ENCODE measurements around the gene GALK2.
"Not testable (repeated sequence)": the region's sequence is repeated elsewhere in the genome, so short reads cannot be mapped to it uniquely, and the experiment has no call there.

Gene GALK2

DNA sequence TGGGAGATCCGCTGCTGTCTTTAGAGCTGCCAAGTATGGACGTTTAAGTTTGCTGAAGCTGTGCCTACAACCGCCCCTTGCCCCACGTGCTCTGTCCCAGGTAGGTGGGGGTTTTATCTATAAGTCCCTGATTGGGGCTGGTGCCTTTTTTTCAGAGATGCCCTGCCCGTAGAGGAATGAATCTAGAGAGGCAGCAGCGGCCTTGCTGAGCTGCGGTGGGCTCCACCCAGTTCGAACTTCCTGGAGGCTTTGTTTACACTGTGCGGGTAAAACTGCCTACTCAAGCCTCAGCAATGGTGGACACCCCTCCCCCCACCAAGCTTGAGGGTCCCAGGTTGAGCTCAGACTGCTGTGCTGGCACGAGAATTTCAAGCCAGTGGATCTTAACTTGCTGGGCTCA, 169.6 kb downstream of the GALK2 start:
- Histone ChIP-seq H3K4me1 (ENCODE audit: control insufficient read depth, insufficient read depth, low read length, poor library complexity, severe bottlenecking) (peaks cover 5% of the 10 kb centered on the region), H3K9me3 (ENCODE audit: control insufficient read depth, low read length) (no peaks in the 10 kb centered on the region), H3K4me3 (ENCODE audit: extremely low read depth, insufficient read depth, low read length, poor library complexity, severe bottlenecking) (no peak overlapping the region), H3K36me3 (ENCODE audit: control insufficient read depth, insufficient read depth, low read length) (no peaks in the 10 kb centered on the region), H3K27ac (ENCODE audit: low read depth, low read length, severe bottlenecking) (no peak overlapping the region)
- whole genome bisulfite sequencing, 2 experiments (ENCODE audit: insufficient coverage in 2 of 2), result 66 to 67% methylated on average over 7 to 8 of the region's 10 CpGs

DNA sequence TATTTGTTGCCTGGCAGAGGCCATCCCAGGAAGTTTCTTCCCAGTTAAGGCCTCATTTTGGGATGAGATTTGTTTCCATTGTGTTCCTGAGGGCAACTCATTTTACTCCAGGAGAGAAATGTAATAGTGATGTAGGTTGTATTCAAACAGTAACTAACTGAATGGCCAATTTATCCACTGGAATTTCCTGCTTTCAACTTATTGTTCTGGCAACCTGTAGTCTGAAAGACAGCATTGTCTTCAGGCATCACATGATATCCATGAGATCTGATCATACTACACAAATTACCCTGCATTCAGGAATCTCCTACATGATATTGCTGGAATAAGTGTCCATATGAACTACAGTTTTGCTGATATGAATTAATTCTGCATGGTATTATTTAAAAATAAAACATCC, 173.5 kb downstream of the GALK2 start:
- Histone ChIP-seq H3K36me3 (ENCODE audit: control insufficient read depth, insufficient read depth, low read length) (no peaks in the 10 kb centered on the region), H3K27ac (ENCODE audit: low read depth, low read length, severe bottlenecking) (no peak overlapping the region), H3K4me1 (ENCODE audit: control insufficient read depth, insufficient read depth, low read length, poor library complexity, severe bottlenecking) (peaks cover 5% of the 10 kb centered on the region), H3K9me3 (ENCODE audit: control insufficient read depth, low read length) (no peaks in the 10 kb centered on the region), H3K4me3 (ENCODE audit: extremely low read depth, insufficient read depth, low read length, poor library complexity, severe bottlenecking) (no peak overlapping the region)

DNA sequence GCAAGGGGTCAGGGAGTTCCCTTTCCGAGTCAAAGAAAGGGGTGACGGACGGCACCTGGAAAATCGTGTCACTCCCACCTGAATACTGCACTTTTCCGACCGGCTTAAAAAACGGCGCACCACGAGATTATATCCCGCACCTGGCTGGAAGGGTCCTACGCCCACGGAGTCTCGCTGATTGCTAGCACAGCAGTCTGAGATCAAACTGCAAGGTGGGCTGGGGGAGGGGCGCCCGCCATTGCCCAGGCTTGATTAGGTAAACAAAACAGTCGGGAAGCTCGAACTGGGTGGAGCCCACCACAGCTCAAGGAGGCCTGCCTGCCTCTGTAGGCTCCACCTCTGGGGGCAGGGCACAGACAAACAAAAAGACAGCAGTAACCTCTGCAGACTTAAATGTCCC, 184.4 kb downstream of the GALK2 start:
- not testable (repeated sequence) for H3K27ac ChIP-seq (ENCODE audit: low read depth, low read length, severe bottlenecking); H3K4me3 ChIP-seq (ENCODE audit: extremely low read depth, insufficient read depth, low read length, poor library complexity, severe bottlenecking); H3K9me3 ChIP-seq (ENCODE audit: control insufficient read depth, low read length); H3K4me1 ChIP-seq (ENCODE audit: control insufficient read depth, insufficient read depth, low read length, poor library complexity, severe bottlenecking); H3K36me3 ChIP-seq (ENCODE audit: control insufficient read depth, insufficient read depth, low read length)
- WGBS, 2 experiments (ENCODE audit: insufficient coverage in 2 of 2), result 86% methylated on average over 10 of the region's 17 CpGs; no CpG with 5 or more reads in 1 of the 2 experiments

DNA sequence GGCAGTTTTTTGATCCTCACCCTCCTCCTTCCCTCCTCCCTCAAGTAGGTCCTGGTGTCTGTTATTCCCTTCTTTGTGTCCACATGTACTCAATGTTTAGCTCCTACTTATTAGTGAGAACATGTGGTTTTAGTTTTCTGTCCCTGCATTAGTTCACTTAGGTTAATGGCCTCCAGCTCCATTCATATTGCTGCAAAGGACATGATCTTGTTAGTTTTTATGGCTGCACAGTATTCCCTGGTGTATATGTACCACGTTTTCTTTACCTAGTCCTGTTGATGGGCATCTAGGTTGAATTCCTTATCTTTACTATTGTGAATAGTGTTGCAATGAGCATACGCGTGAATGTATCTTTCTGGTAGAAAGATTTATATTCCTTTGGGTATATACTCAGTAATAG, 191.3 kb downstream of the GALK2 start:
- Histone ChIP-seq H3K36me3 (ENCODE audit: control insufficient read depth, insufficient read depth, low read length) (no peaks in the 10 kb centered on the region), H3K4me1 (ENCODE audit: control insufficient read depth, insufficient read depth, low read length, poor library complexity, severe bottlenecking) (no peaks in the 10 kb centered on the region), H3K4me3 (ENCODE audit: extremely low read depth, insufficient read depth, low read length, poor library complexity, severe bottlenecking) (no peak overlapping the region), H3K27ac (ENCODE audit: low read depth, low read length, severe bottlenecking) (no peak overlapping the region), H3K9me3 (ENCODE audit: control insufficient read depth, low read length) (no peaks in the 10 kb centered on the region)
- 84% methylated on average over 3 of the region's 3 CpGs; no CpG with 5 or more reads in 1 of the 2 experiments for WGBS, 2 experiments (ENCODE audit: insufficient coverage in 2 of 2)

DNA sequence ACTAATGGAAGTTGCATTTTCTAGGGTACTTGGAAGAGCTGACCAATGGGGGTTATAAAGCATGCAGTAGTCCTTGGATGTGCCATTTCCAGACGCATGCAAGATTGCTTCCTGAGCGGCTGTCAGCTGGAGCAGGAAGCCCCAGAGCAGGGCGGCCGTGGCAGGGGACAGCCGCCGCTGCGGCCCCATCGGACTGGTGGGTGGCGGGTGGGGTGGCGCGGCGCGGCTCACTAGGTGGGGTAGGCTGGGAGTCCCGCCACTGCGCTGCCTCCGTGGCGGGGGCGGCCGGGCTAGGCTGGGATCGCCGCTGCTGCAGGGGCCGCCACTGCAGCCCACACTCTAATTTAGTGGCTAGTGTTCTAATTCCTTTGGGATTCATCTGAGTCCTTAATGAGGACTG, 196.4 kb downstream of the GALK2 start:
- H3K36me3 ChIP-seq (ENCODE audit: control insufficient read depth, insufficient read depth, low read length), result no peaks in the 10 kb centered on the region
- WGBS, 2 experiments (ENCODE audit: insufficient coverage in 2 of 2), result 87 to 95% methylated on average over 12 to 14 of the region's 22 CpGs
- H3K9me3 ChIP-seq (ENCODE audit: control insufficient read depth, low read length), result no peaks in the 10 kb centered on the region
- no peak overlapping the region for H3K27ac ChIP-seq (ENCODE audit: low read depth, low read length, severe bottlenecking)
- no peak overlapping the region for H3K4me3 ChIP-seq (ENCODE audit: extremely low read depth, insufficient read depth, low read length, poor library complexity, severe bottlenecking)
- H3K4me1 ChIP-seq (ENCODE audit: control insufficient read depth, insufficient read depth, low read length, poor library complexity, severe bottlenecking), result no peaks in the 10 kb centered on the region

DNA sequence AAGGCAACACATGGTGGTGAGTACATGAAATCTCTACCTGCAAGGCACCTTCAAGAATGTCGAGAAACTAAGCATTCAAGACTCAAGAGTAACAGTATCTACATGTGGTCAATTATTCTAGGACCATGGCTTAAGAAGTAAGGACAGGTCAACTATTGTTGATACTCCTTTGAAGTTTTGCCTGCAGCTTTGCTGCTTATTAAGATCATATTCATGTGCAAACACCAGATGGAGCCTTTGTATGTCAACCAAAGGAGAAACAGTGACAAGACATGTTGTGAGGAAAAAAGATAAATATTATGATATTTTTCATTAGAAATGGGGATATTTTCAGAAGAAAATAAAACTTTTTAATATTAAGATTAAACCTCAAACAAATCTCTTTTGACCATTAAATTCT, 200.7 kb downstream of the GALK2 start:
- H3K36me3 ChIP-seq (ENCODE audit: control insufficient read depth, insufficient read depth, low read length), result no peaks in the 10 kb centered on the region
- H3K4me3 ChIP-seq (ENCODE audit: extremely low read depth, insufficient read depth, low read length, poor library complexity, severe bottlenecking), result no peak overlapping the region
- no peaks in the 10 kb centered on the region for H3K4me1 ChIP-seq (ENCODE audit: control insufficient read depth, insufficient read depth, low read length, poor library complexity, severe bottlenecking)
- WGBS, 2 experiments (ENCODE audit: insufficient coverage in 2 of 2), result 75 to 100% methylated on average over 1 of the region's 1 CpG
- no peak overlapping the region for H3K27ac ChIP-seq (ENCODE audit: low read depth, low read length, severe bottlenecking)
- no peaks in the 10 kb centered on the region for H3K9me3 ChIP-seq (ENCODE audit: control insufficient read depth, low read length)

DNA sequence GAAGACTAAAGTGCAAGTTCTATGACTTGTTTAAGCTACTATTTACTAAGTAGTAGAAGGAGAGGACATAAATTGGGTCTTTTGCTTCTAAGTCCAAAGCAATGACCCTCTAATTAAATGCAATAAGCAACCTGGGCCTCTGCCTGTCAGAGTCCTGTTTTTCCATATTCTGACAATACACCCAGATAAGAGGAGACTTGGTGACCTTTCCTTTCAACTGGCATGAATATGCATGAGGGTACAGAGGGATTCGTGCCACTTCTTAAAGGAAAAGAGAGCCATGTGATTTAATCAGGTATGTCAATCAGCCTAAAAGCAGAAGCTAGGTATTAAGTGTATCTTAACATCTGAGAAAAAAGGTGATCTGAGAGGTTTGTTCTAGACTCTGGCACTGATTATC, 202.3 kb downstream of the GALK2 start:
- Histone ChIP-seq H3K36me3 (ENCODE audit: control insufficient read depth, insufficient read depth, low read length) (no peaks in the 10 kb centered on the region), H3K27ac (ENCODE audit: low read depth, low read length, severe bottlenecking) (no peak overlapping the region), H3K4me1 (ENCODE audit: control insufficient read depth, insufficient read depth, low read length, poor library complexity, severe bottlenecking) (no peaks in the 10 kb centered on the region), H3K4me3 (ENCODE audit: extremely low read depth, insufficient read depth, low read length, poor library complexity, severe bottlenecking) (no peak overlapping the region), H3K9me3 (ENCODE audit: control insufficient read depth, low read length) (no peaks in the 10 kb centered on the region)
- WGBS, 2 experiments (ENCODE audit: insufficient coverage in 2 of 2), result 33% methylated on average over 1 of the region's 1 CpG

DNA sequence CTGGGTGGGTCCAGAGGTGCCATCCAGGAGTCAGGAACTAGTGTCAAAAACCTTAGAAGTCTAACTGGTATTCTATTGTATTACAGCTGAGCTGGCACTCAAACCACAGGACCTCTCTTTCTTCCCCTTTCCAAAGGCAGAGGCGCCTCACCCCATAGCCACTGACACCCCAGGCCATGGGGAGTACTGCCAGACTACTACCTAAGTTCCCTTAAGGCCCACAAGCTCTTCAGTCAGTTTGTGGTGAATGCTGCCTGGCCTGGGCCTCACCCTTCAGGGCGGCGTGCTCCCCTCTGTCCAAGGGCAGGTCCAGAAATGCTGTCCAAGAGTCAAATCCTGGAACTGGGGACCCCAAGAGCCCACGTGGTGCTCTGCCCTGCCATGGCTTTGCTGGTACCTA, 209.9 kb downstream of the GALK2 start:
- 89 to 100% methylated on average over 2 to 4 of the region's 4 CpGs for WGBS, 2 experiments (ENCODE audit: insufficient coverage in 2 of 2)

DNA sequence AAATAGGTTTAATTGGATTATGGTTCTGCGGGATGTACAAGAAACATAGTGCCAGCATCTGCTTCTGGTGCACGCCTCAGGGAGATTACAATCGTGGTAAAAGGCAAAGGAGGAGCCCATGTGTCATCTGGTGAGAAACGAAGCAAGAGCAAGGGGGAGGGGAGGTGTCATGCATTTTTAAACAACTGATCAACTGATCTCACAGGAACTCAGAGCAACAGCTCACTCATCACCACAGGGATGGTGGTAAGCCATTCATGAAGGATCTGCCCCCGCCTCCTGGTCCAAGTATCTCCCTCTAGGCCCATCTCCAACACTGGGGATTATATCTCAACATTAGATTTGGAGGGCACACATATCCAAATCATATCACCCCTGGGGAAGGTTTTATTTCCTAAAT, 210.9 kb downstream of the GALK2 start:
- no peak overlapping the region for H3K4me3 ChIP-seq (ENCODE audit: extremely low read depth, insufficient read depth, low read length, poor library complexity, severe bottlenecking)
- H3K9me3 ChIP-seq (ENCODE audit: control insufficient read depth, low read length), result no peaks in the 10 kb centered on the region
- no peaks in the 10 kb centered on the region for H3K4me1 ChIP-seq (ENCODE audit: control insufficient read depth, insufficient read depth, low read length, poor library complexity, severe bottlenecking)
- no peak overlapping the region for H3K27ac ChIP-seq (ENCODE audit: low read depth, low read length, severe bottlenecking)
- H3K36me3 ChIP-seq (ENCODE audit: control insufficient read depth, insufficient read depth, low read length), result no peaks in the 10 kb centered on the region
- WGBS, 2 experiments (ENCODE audit: insufficient coverage in 2 of 2), result 47 to 70% methylated on average over 3 to 4 of the region's 5 CpGs

More for the DNA sequence above, 209.9 kb downstream of the GALK2 start:
- H3K9me3 ChIP-seq (ENCODE audit: control insufficient read depth, low read length), result no peaks in the 10 kb centered on the region
- no peak overlapping the region for H3K27ac ChIP-seq (ENCODE audit: low read depth, low read length, severe bottlenecking)
- no peaks in the 10 kb centered on the region for H3K36me3 ChIP-seq (ENCODE audit: control insufficient read depth, insufficient read depth, low read length)
- no peak overlapping the region for H3K4me3 ChIP-seq (ENCODE audit: extremely low read depth, insufficient read depth, low read length, poor library complexity, severe bottlenecking)
- H3K4me1 ChIP-seq (ENCODE audit: control insufficient read depth, insufficient read depth, low read length, poor library complexity, severe bottlenecking), result no peaks in the 10 kb centered on the region

All from mesodermal cell (in vitro differentiated cells).